Endothelial cell of umbilical vein (primary cell): Measurements from ENCODE around the gene MAP3K12. TPM values are rescaled to one million over a fixed set of nuclear protein-coding genes. Genes with fewer than 3 reads are reported as not detected.

ENCODE experiments used
- BruUV-seq: library from RNA; stranded (reverse); fragments of 400-500 nt; replicated peaks from 2 replicates; lab custom pipeline; 2021; lab: Mats Ljungman, UMichigan
- CTCF ChIA-PET: fragments of 300-600, 350-600 bp; sonication (Branson Sonifier 250); formaldehyde crosslinking; loops from one replicate; lab custom pipeline; 2021; ENCODE audit warnings: antibody characterized with exemption, inconsistent platforms; lab: Charles Lee
- POLR2A ChIA-PET: fragments of 300-600, 350-600 bp; sonication (Branson Sonifier 250); formaldehyde crosslinking; loops from one replicate; lab custom pipeline; 2021; ENCODE audit warnings: antibody characterized with exemption, inconsistent platforms; lab: Charles Lee
- DNase-seq: peaks from one replicate; pipeline ENCODE4 v3.0.0-alpha.2; 2011; ENCODE audit warnings: low read depth, low spot score
- FAIRE-seq: peaks from 2 replicates; lab custom pipeline; 2011; peaks lifted over from hg19 to GRCh38; lab: Jason Lieb, UNC
- H2AFZ ChIP-seq: 2 replicates; pipeline ENCODE4 v1.6.0; 2012; ENCODE audit warnings: low read depth, low read length, control low read depth, inconsistent platforms
- H3K27ac ChIP-seq: 2 replicates; pipeline ENCODE4 v1.5.1; 2011; ENCODE audit warnings: low read depth, mild to moderate bottlenecking, control low read depth, low read length, moderate library complexity; ENCODE audit not compliant: insufficient read depth
- H3K27me3 ChIP-seq, 2 experiments: 2 replicates each; pipeline versions ENCODE4 v1.6.0 to v1.6.1; 2011; ENCODE audit warnings: low read length in 2 of 2, mixed read lengths in 1 of 2; ENCODE audit not compliant: control insufficient read depth in 2 of 2, insufficient read depth in 2 of 2
- H3K36me3 ChIP-seq, 2 experiments: 2 replicates in 1 of 2; 3 replicates in 1 of 2; pipeline ENCODE4 v1.5.1; 2011; ENCODE audit warnings: low read length in 2 of 2, mild to moderate bottlenecking in 1 of 2, moderate library complexity in 1 of 2; ENCODE audit not compliant: control insufficient read depth in 2 of 2, insufficient read depth in 2 of 2; ENCODE audit errors: extremely low read depth in 1 of 2
- H3K4me1 ChIP-seq: 3 replicates; pipeline ENCODE4 v1.5.1; 2011; ENCODE audit warnings: mild to moderate bottlenecking, low read length; ENCODE audit not compliant: control insufficient read depth, insufficient read depth; ENCODE audit errors: extremely low read depth
- H3K4me2 ChIP-seq: 2 replicates; pipeline ENCODE4 v1.6.1; 2011; ENCODE audit warnings: low read length, control low read depth, mixed read lengths; ENCODE audit not compliant: insufficient read depth
- H3K4me3 ChIP-seq, 3 experiments: fragments of 200-600 bp in 1 of 3; sonication (generic), shearing (Covaris generic) in 1 of 3; replicated peaks in 1 of 3; 2 replicates each; pipeline ENCODE4 v1.5.1; 2011 to 2016; ENCODE audit warnings: control low read depth in 3 of 3, low read length in 3 of 3, mild to moderate bottlenecking in 2 of 3, inconsistent platforms in 1 of 3, low read depth in 1 of 3, moderate library complexity in 1 of 3; ENCODE audit not compliant: insufficient read depth in 1 of 3
- H3K79me2 ChIP-seq: 2 replicates; pipeline ENCODE4 v1.6.0; 2012; ENCODE audit warnings: low read length, inconsistent platforms; ENCODE audit not compliant: control insufficient read depth, insufficient read depth
- H3K9ac ChIP-seq: replicated peaks from 2 replicates; pipeline ENCODE3; 2011; ENCODE audit warnings: low read length, control low read depth; ENCODE audit not compliant: insufficient read depth; ENCODE audit errors: extremely low read depth
- H3K9me1 ChIP-seq: replicated peaks from 3 replicates; pipeline ENCODE4 v1.6.0; 2011; ENCODE audit warnings: mild to moderate bottlenecking, low read length; ENCODE audit not compliant: control insufficient read depth, insufficient read depth; ENCODE audit errors: extremely low read depth
- H3K9me3 ChIP-seq: replicated peaks from 2 replicates; pipeline ENCODE4 v1.5.1; 2012; ENCODE audit warnings: low read length, inconsistent platforms; ENCODE audit not compliant: control insufficient read depth, insufficient read depth
- H4K20me1 ChIP-seq: replicated peaks from 2 replicates; pipeline ENCODE3; 2011; ENCODE audit warnings: mild to moderate bottlenecking, low read length; ENCODE audit not compliant: control insufficient read depth, insufficient read depth; ENCODE audit errors: extremely low read depth
- EZH2 ChIP-seq: IDR thresholded peaks from 2 replicates; pipeline ENCODE4 v1.6.1; 2012; ENCODE audit warnings: borderline replicate concordance, low read depth, mild to moderate bottlenecking, moderate library complexity, low read length, inconsistent platforms; ENCODE audit not compliant: severe bottlenecking
- FOS ChIP-seq: IDR thresholded peaks from 2 replicates; pipeline ENCODE4 v1.6.1; 2011; ENCODE audit warnings: mild to moderate bottlenecking, low read length, moderate library complexity, borderline replicate concordance; ENCODE audit not compliant: insufficient read depth
- GATA2 ChIP-seq: IDR thresholded peaks from 2 replicates; pipeline ENCODE4 v1.7.0; 2011; ENCODE audit warnings: low read depth, mild to moderate bottlenecking, moderate library complexity, mixed read lengths, low read length; ENCODE audit not compliant: insufficient read length, insufficient read depth
- JUN ChIP-seq: IDR thresholded peaks from 2 replicates; pipeline ENCODE4 v1.6.1; 2011; ENCODE audit warnings: borderline replicate concordance, low read depth; ENCODE audit not compliant: insufficient read length, insufficient read depth
- MYC ChIP-seq: IDR thresholded peaks from one replicate; pipeline ENCODE4 v1.6.1; 2011; ENCODE audit warnings: mild to moderate bottlenecking, low read depth, low read length
- POLR2A ChIP-seq: IDR thresholded peaks from 2 replicates; pipeline ENCODE4 v1.6.1; 2012; ENCODE audit warnings: low read depth, mild to moderate bottlenecking, control low read depth, low read length
- POLR2AphosphoS5 ChIP-seq: IDR thresholded peaks from 2 replicates; pipeline ENCODE4 v1.6.1; 2012; ENCODE audit warnings: low read depth, mild to moderate bottlenecking, control low read depth, low read length, moderate library complexity; ENCODE audit not compliant: insufficient read depth
- dilution Hi-C: fragments of 300-500 bp; cut with MboI; formaldehyde crosslinking; loops from one replicate; pipeline ENCODE4 v1.15.0; 2019; ENCODE audit warnings: low sequenced_read_pairs; ENCODE audit not compliant: extremely low pct_ligation_motif_present
- intact Hi-C: fragments of 100-400 bp; cut with micrococcal nuclease; formaldehyde crosslinking; loops from one replicate; pipeline ENCODE4 v1.10.0; 2022
- polyA plus RNA-seq, 4 experiments: library from polyadenylated mRNA; depleted of rRNA in 3 of 4; stranded (reverse) in 3 of 4; unstranded in 1 of 4; fragments of >200 nt; gene quantifications; 2 replicates each; pipeline versions ENCODE4 v1.2.1 to v1.2.3, GENCODE V29; 2011 to 2012; ENCODE audit warnings: missing spikeins in 1 of 4
- total RNA-seq: library from RNA; stranded (reverse); gene quantifications from 2 replicates; pipeline ENCODE4 v1.2.3, GENCODE V29; 2021
- TF ChIP-seq, protein P1 (sequence below): IDR thresholded peaks from 2 replicates; pipeline ENCODE4 v1.6.1; 2011; ENCODE audit not compliant: insufficient read depth, insufficient read length
- TF ChIP-seq, protein P2 (sequence below), 2 donors: IDR thresholded peaks; 1 replicate in 1 of 2; 2 replicates in 1 of 2; pipeline ENCODE4 v1.5.1; 2011; ENCODE audit warnings: low read length in 2 of 2, mild to moderate bottlenecking in 2 of 2, moderate library complexity in 2 of 2, control low read depth in 1 of 2, inconsistent platforms in 1 of 2, low read depth in 1 of 2; ENCODE audit not compliant: insufficient read depth in 1 of 2; ENCODE audit errors: extremely low read depth in 1 of 2

The MAP3K12 gene
- total and polyA plus RNA-seq, 2 donors (not counting 3 experiments of a cell fraction or from before 2014, with no cell fraction given) = 29.3 to 66.2 TPM

DNA sequence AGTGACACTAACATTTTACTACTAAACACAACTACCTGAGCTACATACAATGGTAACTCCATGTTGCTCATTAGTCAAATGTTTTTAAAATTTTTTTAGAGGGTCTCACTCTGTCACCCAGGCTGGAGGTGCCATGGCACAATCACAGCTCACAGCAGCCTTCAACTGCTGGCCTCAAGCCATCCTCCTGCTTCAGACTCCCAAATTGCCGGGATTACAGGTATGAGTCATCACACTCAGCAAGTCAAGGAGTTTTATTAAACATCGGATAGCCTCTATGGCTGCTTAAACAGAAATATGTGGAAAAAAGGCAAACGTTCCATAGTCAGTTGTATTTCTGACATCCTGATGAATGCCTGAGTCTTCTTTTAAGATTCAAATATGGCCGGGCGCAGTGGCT, 19.1 kb upstream of the MAP3K12 start:
- FAIRE-seq = no peak

More for the DNA sequence above, 19.1 kb upstream of the MAP3K12 start:
- ChIA-PET CTCF (interaction anchor here (0.9 to 1.1 kb wide), 2 partner anchors 10 to 158 kb away, joined by 3 to 4 read pairs; partner anchors contain the start of gene ATP5MC2), POLR2A (no interaction called here)
- H3K36me3 ChIP-seq = peaks cover 25 to 35% of the 10 kb centered on the region in 2 experiments
- H3K9me1 ChIP-seq = no peaks in the 10 kb centered on the region
- DNase-seq = no peak
- H3K9ac ChIP-seq = no peak overlapping the region
- no peak overlapping the region for H3K4me3 ChIP-seq
- no TSS peak for BruUV-seq
- no peaks in the 10 kb centered on the region for H3K4me1 ChIP-seq
- H3K79me2 ChIP-seq = no peaks in the 10 kb centered on the region
- H4K20me1 ChIP-seq = no peaks in the 10 kb centered on the region
- no peaks in the 10 kb centered on the region for H3K27me3 ChIP-seq
- TF ChIP-seq POLR2A (no peak), MYC (no peak), GATA2 (no peak), JUN (no peak), FOS (no peak), EZH2 (no peak), POLR2AphosphoS5 (no peak)
- TF ChIP-seq, protein P1, sequence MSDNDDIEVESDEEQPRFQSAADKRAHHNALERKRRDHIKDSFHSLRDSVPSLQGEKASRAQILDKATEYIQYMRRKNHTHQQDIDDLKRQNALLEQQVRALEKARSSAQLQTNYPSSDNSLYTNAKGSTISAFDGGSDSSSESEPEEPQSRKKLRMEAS = no peak
- TF ChIP-seq, protein P2, sequence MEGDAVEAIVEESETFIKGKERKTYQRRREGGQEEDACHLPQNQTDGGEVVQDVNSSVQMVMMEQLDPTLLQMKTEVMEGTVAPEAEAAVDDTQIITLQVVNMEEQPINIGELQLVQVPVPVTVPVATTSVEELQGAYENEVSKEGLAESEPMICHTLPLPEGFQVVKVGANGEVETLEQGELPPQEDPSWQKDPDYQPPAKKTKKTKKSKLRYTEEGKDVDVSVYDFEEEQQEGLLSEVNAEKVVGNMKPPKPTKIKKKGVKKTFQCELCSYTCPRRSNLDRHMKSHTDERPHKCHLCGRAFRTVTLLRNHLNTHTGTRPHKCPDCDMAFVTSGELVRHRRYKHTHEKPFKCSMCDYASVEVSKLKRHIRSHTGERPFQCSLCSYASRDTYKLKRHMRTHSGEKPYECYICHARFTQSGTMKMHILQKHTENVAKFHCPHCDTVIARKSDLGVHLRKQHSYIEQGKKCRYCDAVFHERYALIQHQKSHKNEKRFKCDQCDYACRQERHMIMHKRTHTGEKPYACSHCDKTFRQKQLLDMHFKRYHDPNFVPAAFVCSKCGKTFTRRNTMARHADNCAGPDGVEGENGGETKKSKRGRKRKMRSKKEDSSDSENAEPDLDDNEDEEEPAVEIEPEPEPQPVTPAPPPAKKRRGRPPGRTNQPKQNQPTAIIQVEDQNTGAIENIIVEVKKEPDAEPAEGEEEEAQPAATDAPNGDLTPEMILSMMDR (IDR thresholded peaks at IDR 0.05; ENCODE audit: extremely low read depth in 1 of 2, insufficient read depth in 1 of 2, low read depth in 1 of 2, low read length in 2 of 2) = no peak
- H3K9me3 ChIP-seq = no peaks in the 10 kb centered on the region
- no peak overlapping the region for H3K27ac ChIP-seq
- H2AFZ ChIP-seq = no peak overlapping the region
- intact Hi-C loops = no loop called here
- dilution Hi-C loops = no loop called here
- no peak overlapping the region for H3K4me2 ChIP-seq
